ENCODE measurements around the gene TMEM273. TPM values are rescaled to one million over a fixed set of nuclear protein-coding genes. Genes with fewer than 3 reads are reported as not detected.

The TMEM273 gene
- total RNA-seq, 1 experiment from 2014 or later, result 0.09 TPM

DNA sequence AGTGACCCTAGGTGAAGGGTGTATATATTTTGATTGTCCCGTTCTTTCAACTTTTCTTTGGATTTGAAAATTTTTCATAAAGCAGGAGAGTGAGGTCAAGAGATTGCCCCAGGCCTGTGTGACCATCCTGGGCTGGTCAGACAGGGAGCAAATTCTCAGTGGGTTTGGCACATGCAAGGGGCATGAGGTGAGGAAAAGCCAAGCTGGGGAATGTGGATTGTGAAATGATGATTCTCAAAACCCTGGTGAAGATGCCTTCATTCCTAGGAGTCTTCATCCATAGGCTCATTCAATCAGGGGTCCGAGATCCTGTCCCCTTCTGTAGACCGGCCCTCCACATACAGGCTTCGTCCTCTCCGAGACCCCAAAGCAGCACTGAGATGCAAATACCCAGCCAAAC lies 27.4 kb downstream of the TMEM273 start:
- H3K4me3 Mint-ChIP-seq, result no peak overlapping the region
- POLR2A ChIA-PET, result no interaction called here
- peaks cover 6% of the 10 kb centered on the region; the same call in 1 of the 2 replicates for H3K9me3 Mint-ChIP-seq
- TF ChIP-seq, protein P1, sequence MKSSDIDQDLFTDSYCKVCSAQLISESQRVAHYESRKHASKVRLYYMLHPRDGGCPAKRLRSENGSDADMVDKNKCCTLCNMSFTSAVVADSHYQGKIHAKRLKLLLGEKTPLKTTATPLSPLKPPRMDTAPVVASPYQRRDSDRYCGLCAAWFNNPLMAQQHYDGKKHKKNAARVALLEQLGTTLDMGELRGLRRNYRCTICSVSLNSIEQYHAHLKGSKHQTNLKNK (CRISPR knock-in tag; IDR thresholded peaks at IDR 0.05), result no peak
- TF ChIP-seq, protein P2, sequence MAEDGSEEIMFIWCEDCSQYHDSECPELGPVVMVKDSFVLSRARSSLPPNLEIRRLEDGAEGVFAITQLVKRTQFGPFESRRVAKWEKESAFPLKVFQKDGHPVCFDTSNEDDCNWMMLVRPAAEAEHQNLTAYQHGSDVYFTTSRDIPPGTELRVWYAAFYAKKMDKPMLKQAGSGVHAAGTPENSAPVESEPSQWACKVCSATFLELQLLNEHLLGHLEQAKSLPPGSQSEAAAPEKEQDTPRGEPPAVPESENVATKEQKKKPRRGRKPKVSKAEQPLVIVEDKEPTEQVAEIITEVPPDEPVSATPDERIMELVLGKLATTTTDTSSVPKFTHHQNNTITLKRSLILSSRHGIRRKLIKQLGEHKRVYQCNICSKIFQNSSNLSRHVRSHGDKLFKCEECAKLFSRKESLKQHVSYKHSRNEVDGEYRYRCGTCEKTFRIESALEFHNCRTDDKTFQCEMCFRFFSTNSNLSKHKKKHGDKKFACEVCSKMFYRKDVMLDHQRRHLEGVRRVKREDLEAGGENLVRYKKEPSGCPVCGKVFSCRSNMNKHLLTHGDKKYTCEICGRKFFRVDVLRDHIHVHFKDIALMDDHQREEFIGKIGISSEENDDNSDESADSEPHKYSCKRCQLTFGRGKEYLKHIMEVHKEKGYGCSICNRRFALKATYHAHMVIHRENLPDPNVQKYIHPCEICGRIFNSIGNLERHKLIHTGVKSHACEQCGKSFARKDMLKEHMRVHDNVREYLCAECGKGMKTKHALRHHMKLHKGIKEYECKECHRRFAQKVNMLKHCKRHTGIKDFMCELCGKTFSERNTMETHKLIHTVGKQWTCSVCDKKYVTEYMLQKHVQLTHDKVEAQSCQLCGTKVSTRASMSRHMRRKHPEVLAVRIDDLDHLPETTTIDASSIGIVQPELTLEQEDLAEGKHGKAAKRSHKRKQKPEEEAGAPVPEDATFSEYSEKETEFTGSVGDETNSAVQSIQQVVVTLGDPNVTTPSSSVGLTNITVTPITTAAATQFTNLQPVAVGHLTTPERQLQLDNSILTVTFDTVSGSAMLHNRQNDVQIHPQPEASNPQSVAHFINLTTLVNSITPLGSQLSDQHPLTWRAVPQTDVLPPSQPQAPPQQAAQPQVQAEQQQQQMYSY (CRISPR knock-in tag; IDR thresholded peaks at IDR 0.05), result no peak
- TF ChIP-seq E2F5 (CRISPR knock-in tag; IDR thresholded peaks at IDR 0.05), result no peak
- TF ChIP-seq ZNF219 (CRISPR knock-in tag; IDR thresholded peaks at IDR 0.05; ENCODE audit: borderline replicate concordance), result no peak
- TF ChIP-seq GRHL2 (CRISPR knock-in tag; IDR thresholded peaks at IDR 0.05; ENCODE audit: insufficient replicate concordance, severe bottlenecking), result no peak
- TF ChIP-seq, protein P3, sequence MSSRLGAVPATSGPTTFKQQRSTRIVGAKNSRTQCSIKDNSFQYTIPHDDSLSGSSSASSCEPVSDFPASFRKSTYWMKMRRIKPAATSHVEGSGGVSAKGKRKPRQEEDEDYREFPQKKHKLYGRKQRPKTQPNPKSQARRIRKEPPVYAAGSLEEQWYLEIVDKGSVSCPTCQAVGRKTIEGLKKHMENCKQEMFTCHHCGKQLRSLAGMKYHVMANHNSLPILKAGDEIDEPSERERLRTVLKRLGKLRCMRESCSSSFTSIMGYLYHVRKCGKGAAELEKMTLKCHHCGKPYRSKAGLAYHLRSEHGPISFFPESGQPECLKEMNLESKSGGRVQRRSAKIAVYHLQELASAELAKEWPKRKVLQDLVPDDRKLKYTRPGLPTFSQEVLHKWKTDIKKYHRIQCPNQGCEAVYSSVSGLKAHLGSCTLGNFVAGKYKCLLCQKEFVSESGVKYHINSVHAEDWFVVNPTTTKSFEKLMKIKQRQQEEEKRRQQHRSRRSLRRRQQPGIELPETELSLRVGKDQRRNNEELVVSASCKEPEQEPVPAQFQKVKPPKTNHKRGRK (CRISPR knock-in tag; IDR thresholded peaks at IDR 0.05; ENCODE audit: borderline replicate concordance), result no peak
- TF ChIP-seq SMAD4 (CRISPR knock-in tag; IDR thresholded peaks at IDR 0.05), result no peak
- TF ChIP-seq NFE2L1 (CRISPR knock-in tag; IDR thresholded peaks at IDR 0.05), result no peak
- TF ChIP-seq, protein P4, sequence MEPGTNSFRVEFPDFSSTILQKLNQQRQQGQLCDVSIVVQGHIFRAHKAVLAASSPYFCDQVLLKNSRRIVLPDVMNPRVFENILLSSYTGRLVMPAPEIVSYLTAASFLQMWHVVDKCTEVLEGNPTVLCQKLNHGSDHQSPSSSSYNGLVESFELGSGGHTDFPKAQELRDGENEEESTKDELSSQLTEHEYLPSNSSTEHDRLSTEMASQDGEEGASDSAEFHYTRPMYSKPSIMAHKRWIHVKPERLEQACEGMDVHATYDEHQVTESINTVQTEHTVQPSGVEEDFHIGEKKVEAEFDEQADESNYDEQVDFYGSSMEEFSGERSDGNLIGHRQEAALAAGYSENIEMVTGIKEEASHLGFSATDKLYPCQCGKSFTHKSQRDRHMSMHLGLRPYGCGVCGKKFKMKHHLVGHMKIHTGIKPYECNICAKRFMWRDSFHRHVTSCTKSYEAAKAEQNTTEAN (CRISPR knock-in tag; IDR thresholded peaks at IDR 0.05), result no peak
- no peak for TF ChIP-seq ETV6 (CRISPR knock-in tag; IDR thresholded peaks at IDR 0.05)
- no peak for TF ChIP-seq MXD4 (CRISPR knock-in tag; IDR thresholded peaks at IDR 0.05; ENCODE audit: borderline replicate concordance)
- TF ChIP-seq TEAD4 (CRISPR knock-in tag; IDR thresholded peaks at IDR 0.05), result no peak
- TF ChIP-seq JUN (CRISPR knock-in tag; IDR thresholded peaks at IDR 0.05), result no peak
- H3K27me3 Mint-ChIP-seq (ENCODE audit: low read depth), result peaks cover 4% of the 10 kb centered on the region; the same call in 1 of the 2 replicates
- no peak overlapping the region for H3K27ac Mint-ChIP-seq
- no peak for DNase-seq (ENCODE audit: low spot score)
- no peak for ATAC-seq
- peaks cover 30% of the 10 kb centered on the region for H3K4me1 Mint-ChIP-seq
- H3K36me3 Mint-ChIP-seq, result no peaks in the 10 kb centered on the region
- CTCF ChIA-PET, result interaction anchor here (1.4 to 1.6 kb wide), 7 partner anchors 11 to 505 kb away, joined by 4 to 11 read pairs (median 6); no protein-coding TSS in a partner anchor

- no peaks in the 10 kb centered on the region for H3K36me3 Mint-ChIP-seq
- H3K4me3 Mint-ChIP-seq, result no peak overlapping the region
- H3K9me3 Mint-ChIP-seq, result peaks cover 13% of the 10 kb centered on the region
- DNase-seq (ENCODE audit: low spot score) (no peak), ATAC-seq (no peak)
- ChIA-PET POLR2A (no interaction called here), CTCF (no interaction called here)
- peaks cover 4% of the 10 kb centered on the region; the same call in 1 of the 2 replicates for H3K27me3 Mint-ChIP-seq (ENCODE audit: low read depth)
- peaks cover 30% of the 10 kb centered on the region for H3K4me1 Mint-ChIP-seq
- H3K27ac Mint-ChIP-seq, result no peak overlapping the region
- TF ChIP-seq GTF2I (CRISPR knock-in tag; conservative IDR thresholded peaks at IDR 0.05) (no peak), ZNF396 (CRISPR knock-in tag; IDR thresholded peaks at IDR 0.05; ENCODE audit: borderline replicate concordance) (no peak), ZNF263 (CRISPR knock-in tag; IDR thresholded peaks at IDR 0.05; ENCODE audit: low read depth) (no peak), ZNF423 (CRISPR knock-in tag; IDR thresholded peaks at IDR 0.05) (no peak), NFATC4 (CRISPR knock-in tag; IDR thresholded peaks at IDR 0.05) (no peak)
- TF ChIP-seq, protein P5, sequence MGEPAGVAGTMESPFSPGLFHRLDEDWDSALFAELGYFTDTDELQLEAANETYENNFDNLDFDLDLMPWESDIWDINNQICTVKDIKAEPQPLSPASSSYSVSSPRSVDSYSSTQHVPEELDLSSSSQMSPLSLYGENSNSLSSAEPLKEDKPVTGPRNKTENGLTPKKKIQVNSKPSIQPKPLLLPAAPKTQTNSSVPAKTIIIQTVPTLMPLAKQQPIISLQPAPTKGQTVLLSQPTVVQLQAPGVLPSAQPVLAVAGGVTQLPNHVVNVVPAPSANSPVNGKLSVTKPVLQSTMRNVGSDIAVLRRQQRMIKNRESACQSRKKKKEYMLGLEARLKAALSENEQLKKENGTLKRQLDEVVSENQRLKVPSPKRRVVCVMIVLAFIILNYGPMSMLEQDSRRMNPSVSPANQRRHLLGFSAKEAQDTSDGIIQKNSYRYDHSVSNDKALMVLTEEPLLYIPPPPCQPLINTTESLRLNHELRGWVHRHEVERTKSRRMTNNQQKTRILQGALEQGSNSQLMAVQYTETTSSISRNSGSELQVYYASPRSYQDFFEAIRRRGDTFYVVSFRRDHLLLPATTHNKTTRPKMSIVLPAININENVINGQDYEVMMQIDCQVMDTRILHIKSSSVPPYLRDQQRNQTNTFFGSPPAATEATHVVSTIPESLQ (CRISPR knock-in tag; IDR thresholded peaks at IDR 0.05), result no peak
- TF ChIP-seq, protein P6, sequence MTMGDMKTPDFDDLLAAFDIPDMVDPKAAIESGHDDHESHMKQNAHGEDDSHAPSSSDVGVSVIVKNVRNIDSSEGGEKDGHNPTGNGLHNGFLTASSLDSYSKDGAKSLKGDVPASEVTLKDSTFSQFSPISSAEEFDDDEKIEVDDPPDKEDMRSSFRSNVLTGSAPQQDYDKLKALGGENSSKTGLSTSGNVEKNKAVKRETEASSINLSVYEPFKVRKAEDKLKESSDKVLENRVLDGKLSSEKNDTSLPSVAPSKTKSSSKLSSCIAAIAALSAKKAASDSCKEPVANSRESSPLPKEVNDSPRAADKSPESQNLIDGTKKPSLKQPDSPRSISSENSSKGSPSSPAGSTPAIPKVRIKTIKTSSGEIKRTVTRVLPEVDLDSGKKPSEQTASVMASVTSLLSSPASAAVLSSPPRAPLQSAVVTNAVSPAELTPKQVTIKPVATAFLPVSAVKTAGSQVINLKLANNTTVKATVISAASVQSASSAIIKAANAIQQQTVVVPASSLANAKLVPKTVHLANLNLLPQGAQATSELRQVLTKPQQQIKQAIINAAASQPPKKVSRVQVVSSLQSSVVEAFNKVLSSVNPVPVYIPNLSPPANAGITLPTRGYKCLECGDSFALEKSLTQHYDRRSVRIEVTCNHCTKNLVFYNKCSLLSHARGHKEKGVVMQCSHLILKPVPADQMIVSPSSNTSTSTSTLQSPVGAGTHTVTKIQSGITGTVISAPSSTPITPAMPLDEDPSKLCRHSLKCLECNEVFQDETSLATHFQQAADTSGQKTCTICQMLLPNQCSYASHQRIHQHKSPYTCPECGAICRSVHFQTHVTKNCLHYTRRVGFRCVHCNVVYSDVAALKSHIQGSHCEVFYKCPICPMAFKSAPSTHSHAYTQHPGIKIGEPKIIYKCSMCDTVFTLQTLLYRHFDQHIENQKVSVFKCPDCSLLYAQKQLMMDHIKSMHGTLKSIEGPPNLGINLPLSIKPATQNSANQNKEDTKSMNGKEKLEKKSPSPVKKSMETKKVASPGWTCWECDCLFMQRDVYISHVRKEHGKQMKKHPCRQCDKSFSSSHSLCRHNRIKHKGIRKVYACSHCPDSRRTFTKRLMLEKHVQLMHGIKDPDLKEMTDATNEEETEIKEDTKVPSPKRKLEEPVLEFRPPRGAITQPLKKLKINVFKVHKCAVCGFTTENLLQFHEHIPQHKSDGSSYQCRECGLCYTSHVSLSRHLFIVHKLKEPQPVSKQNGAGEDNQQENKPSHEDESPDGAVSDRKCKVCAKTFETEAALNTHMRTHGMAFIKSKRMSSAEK (CRISPR knock-in tag; IDR thresholded peaks at IDR 0.05; ENCODE audit: borderline replicate concordance), result no peak
These were observed 28.1 kb downstream of the TMEM273 start for GRCh38 chr10:49160110-49160509.
